ENCODE data around the gene AP1S2. TPM values are rescaled to one million over a fixed set of nuclear protein-coding genes. Genes with fewer than 3 reads are reported as not detected.

Gene AP1S2
- total and polyA plus RNA-seq, 2 of the 8 experiments (the other 6 are each of a cell fraction or from before 2014, with no cell fraction given): 88.2 to 237 TPM

- H3K79me1 ChIP-seq (ENCODE audit: low read depth, low read length): no peaks in the 10 kb centered on the region
- no peaks in the 10 kb centered on the region; a peak in 1 of 4 replicates for H3K9me3 ChIP-seq (ENCODE audit: insufficient read depth in 2 of 2, low read depth in 1 of 2, low read length in 1 of 2)
- H3K4me1 ChIP-seq (replicated peaks in 1 of 4; ENCODE audit: control insufficient read depth in 3 of 4, insufficient read depth in 4 of 4, low read length in 3 of 4): peaks cover 0 to 2% (median 0%) of the 10 kb centered on the region in 4 experiments; a peak in 1 of 7 replicates
- DNase-seq (ENCODE audit: low read depth in 1 of 2, low spot score in 2 of 2): no peak
- CTCF ChIA-PET (ENCODE audit: partially characterized antibody): interaction anchor here (1.5 kb wide), 1 partner anchor 35 kb away, joined by 3 read pairs; no protein-coding TSS in a partner anchor
- H2BK12ac ChIP-seq (ENCODE audit: low read depth, low read length): no peak overlapping the region
- no peak overlapping the region for H2BK15ac ChIP-seq (ENCODE audit: low read length)
- no peak overlapping the region for H2BK20ac ChIP-seq (ENCODE audit: low read length)
- no peaks in the 10 kb centered on the region for H4K20me1 ChIP-seq (replicated peaks in 1 of 2; ENCODE audit: control insufficient read depth in 1 of 2, insufficient read depth in 2 of 2, low read length in 2 of 2)
- H3K36me3 ChIP-seq (ENCODE audit: control insufficient read depth in 2 of 4, insufficient read depth in 4 of 4, low read length in 3 of 4): no peaks in the 10 kb centered on the region
- no peaks in the 10 kb centered on the region for H3K79me2 ChIP-seq (ENCODE audit: control insufficient read depth in 1 of 2, insufficient read depth in 2 of 2, low read length in 2 of 2)
- TF ChIP-seq CTCF (IDR thresholded peaks at IDR 0.05; ENCODE audit: control extremely low read depth in 1 of 3, insufficient read depth in 1 of 3, low read depth in 1 of 3, low read length in 3 of 3) (no peak), SIX5 (IDR thresholded peaks at IDR 0.05; ENCODE audit: low read depth, low read length) (no peak), PHF8 (conservative IDR thresholded peaks at IDR 0.05; ENCODE audit: low read depth, low read length) (no peak), BACH1 (IDR thresholded peaks at IDR 0.05; ENCODE audit: low read length) (no peak), CTBP2 (IDR thresholded peaks at IDR 0.05; ENCODE audit: borderline replicate concordance, insufficient read depth, insufficient read length, low read length) (no peak), POU5F1 (IDR thresholded peaks at IDR 0.05; ENCODE audit: low read depth, low read length) (no peak), TEAD4 (IDR thresholded peaks at IDR 0.05; ENCODE audit: low read depth, low read length) (no peak), POLR2A (IDR thresholded peaks at IDR 0.05; ENCODE audit: control extremely low read depth in 1 of 2, low read depth in 2 of 2, low read length in 2 of 2) (no peak), HDAC2 (IDR thresholded peaks at IDR 0.05; ENCODE audit: borderline replicate concordance in 1 of 2, low read depth in 2 of 2, low read length in 2 of 2) (no peak), RBBP5 (IDR thresholded peaks at IDR 0.05; ENCODE audit: borderline replicate concordance, low read depth, low read length) (no peak), TAF1 (IDR thresholded peaks at IDR 0.05; ENCODE audit: low read depth, low read length) (no peak)
- no peak overlapping the region for H3K4me3 ChIP-seq (ENCODE audit: extremely low read depth in 1 of 4, insufficient read depth in 2 of 4, low read depth in 3 of 4, low read length in 4 of 4)
- no peak overlapping the region for H3K4ac ChIP-seq (replicated peaks; ENCODE audit: insufficient read length, low read depth, low read length)
- no peak overlapping the region for H3K4me2 ChIP-seq (ENCODE audit: insufficient read depth in 1 of 2, low read depth in 2 of 2, low read length in 2 of 2)
- no peak overlapping the region for H3K18ac ChIP-seq (ENCODE audit: extremely low read depth, low read length)
- H3K27me3 ChIP-seq (replicated peaks in 1 of 4; ENCODE audit: control insufficient read depth in 3 of 4, extremely low read depth in 1 of 4, insufficient read depth in 3 of 4, low read length in 3 of 4): no peaks in the 10 kb centered on the region
- H4K8ac ChIP-seq (ENCODE audit: extremely low read depth, insufficient read depth, low read length): no peak overlapping the region
- WGBS, 2 experiments (ENCODE audit: extremely low coverage in 1 of 2, insufficient coverage in 1 of 2, insufficient read length in 1 of 2, insufficient replicate concordance in 2 of 2, low coverage in 1 of 2, low lambda C conversion rate in 2 of 2, missing lambda C conversion rate in 1 of 2): 86% methylated on average over 4 of the region's 4 CpGs; no CpG with 5 or more reads in 1 of the 2 experiments
- no peak overlapping the region for H4K91ac ChIP-seq (replicated peaks; ENCODE audit: insufficient read length, low read length)
- H3K23ac ChIP-seq (ENCODE audit: insufficient read length): no peak overlapping the region
- no peak overlapping the region for H2BK5ac ChIP-seq (ENCODE audit: low read depth, low read length)
- H3K14ac ChIP-seq (ENCODE audit: insufficient read length): no peak overlapping the region
- no peak overlapping the region for H2BK120ac ChIP-seq (replicated peaks; ENCODE audit: low read depth, low read length)
- H3K23me2 ChIP-seq (ENCODE audit: low read depth, low read length): no peaks in the 10 kb centered on the region
- no peak overlapping the region for H3K27ac ChIP-seq (ENCODE audit: low read depth, low read length)
- POLR2A ChIA-PET (ENCODE audit: partially characterized antibody): no interaction called here
- no peak overlapping the region for H3K9ac ChIP-seq (replicated peaks in 1 of 4; ENCODE audit: extremely low read depth in 1 of 4, low read depth in 3 of 4, low read length in 3 of 4)
- no peak overlapping the region for H2AK5ac ChIP-seq (ENCODE audit: low read depth, low read length)
- no peak for FAIRE-seq
- no peak overlapping the region for H2AFZ ChIP-seq (ENCODE audit: low read length)
- no peak overlapping the region for H4K5ac ChIP-seq (ENCODE audit: insufficient read length, low read depth, low read length)
- H3K56ac ChIP-seq (replicated peaks; ENCODE audit: insufficient read length, low read depth, low read length): no peak overlapping the region
Observed at GRCh38 chrX:15895334-15895733, 40.7 kb upstream of the AP1S2 start.
